ENCODE data around the gene SBSN. TPM values are rescaled to one million over a fixed set of nuclear protein-coding genes. Genes with fewer than 3 reads are reported as not detected.
"Not testable (repeated sequence)": the region's sequence is repeated elsewhere in the genome, so short reads cannot be mapped to it uniquely, and the experiment has no call there.

Gene SBSN
- total RNA-seq, 1 donor: 4.1 TPM

- H3K4me3 ChIP-seq (ENCODE audit: low read depth, low read length): no peak overlapping the region
- TF ChIP-seq, protein P1, sequence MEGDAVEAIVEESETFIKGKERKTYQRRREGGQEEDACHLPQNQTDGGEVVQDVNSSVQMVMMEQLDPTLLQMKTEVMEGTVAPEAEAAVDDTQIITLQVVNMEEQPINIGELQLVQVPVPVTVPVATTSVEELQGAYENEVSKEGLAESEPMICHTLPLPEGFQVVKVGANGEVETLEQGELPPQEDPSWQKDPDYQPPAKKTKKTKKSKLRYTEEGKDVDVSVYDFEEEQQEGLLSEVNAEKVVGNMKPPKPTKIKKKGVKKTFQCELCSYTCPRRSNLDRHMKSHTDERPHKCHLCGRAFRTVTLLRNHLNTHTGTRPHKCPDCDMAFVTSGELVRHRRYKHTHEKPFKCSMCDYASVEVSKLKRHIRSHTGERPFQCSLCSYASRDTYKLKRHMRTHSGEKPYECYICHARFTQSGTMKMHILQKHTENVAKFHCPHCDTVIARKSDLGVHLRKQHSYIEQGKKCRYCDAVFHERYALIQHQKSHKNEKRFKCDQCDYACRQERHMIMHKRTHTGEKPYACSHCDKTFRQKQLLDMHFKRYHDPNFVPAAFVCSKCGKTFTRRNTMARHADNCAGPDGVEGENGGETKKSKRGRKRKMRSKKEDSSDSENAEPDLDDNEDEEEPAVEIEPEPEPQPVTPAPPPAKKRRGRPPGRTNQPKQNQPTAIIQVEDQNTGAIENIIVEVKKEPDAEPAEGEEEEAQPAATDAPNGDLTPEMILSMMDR (IDR thresholded peaks at IDR 0.05; ENCODE audit: insufficient read depth, low read length): no peak
- DNase-seq (ENCODE audit: low read depth): no peak
Observed at GRCh38 chr19:35478794-35479677, 49.1 kb downstream of the SBSN start.

- H3K4me3 ChIP-seq (ENCODE audit: low read depth, low read length): no peak overlapping the region
- no peak for DNase-seq (ENCODE audit: low read depth)
- TF ChIP-seq, protein P1 (IDR thresholded peaks at IDR 0.05; ENCODE audit: insufficient read depth, low read length): no peak
Observed at GRCh38 chr19:35476149-35476548, 52.0 kb downstream of the SBSN start.

- DNase-seq (ENCODE audit: low read depth); H3K4me3 ChIP-seq (ENCODE audit: low read depth, low read length): not testable (repeated sequence)
Observed at GRCh38 chr19:35474594-35474993, 53.5 kb downstream of the SBSN start.

GRCh38 chr19:35474104-35474503 lies 54.0 kb downstream of the SBSN start:
- H3K4me3 ChIP-seq (ENCODE audit: low read depth, low read length): no peak overlapping the region
- TF ChIP-seq, protein P1 (IDR thresholded peaks at IDR 0.05; ENCODE audit: insufficient read depth, low read length): no peak
- DNase-seq (ENCODE audit: low read depth): no peak

Other genes with a start within 250 kb of the SBSN start
- gene HAMP, start 245.8 kb downstream of the SBSN start, total RNA-seq (ENCODE audit: low replicate concordance): not detected in 2 replicates
- gene MAG, start 236.2 kb downstream of the SBSN start, total RNA-seq (ENCODE audit: low replicate concordance): not detected in 2 replicates
- not detected in 2 replicates for gene CD22, start 199.1 kb downstream of the SBSN start, total RNA-seq (ENCODE audit: low replicate concordance)
- not detected in 2 replicates for gene FFAR1, start 180.4 kb downstream of the SBSN start, total RNA-seq (ENCODE audit: low replicate concordance)
- not detected in 2 replicates for gene FFAR3, start 169.9 kb downstream of the SBSN start, total RNA-seq (ENCODE audit: low replicate concordance)
- not detected in 2 replicates for gene GPR42, start 157.2 kb downstream of the SBSN start, total RNA-seq (ENCODE audit: low replicate concordance)
- not detected in 2 replicates for gene FFAR2, start 80.1 kb downstream of the SBSN start, total RNA-seq (ENCODE audit: low replicate concordance)
- not detected in 2 replicates for gene KRTDAP, start 37.8 kb downstream of the SBSN start, total RNA-seq (ENCODE audit: low replicate concordance)
- gene DMKN, start 14.7 kb downstream of the SBSN start, total RNA-seq (ENCODE audit: low replicate concordance): 11.4 and 63.0 TPM in 2 replicates
- gene GAPDHS, start 5.1 kb upstream of the SBSN start, total RNA-seq (ENCODE audit: low replicate concordance): not detected in 2 replicates
- 25.0 and 63.7 TPM in 2 replicates for gene TMEM147, start 17.3 kb upstream of the SBSN start, total RNA-seq (ENCODE audit: low replicate concordance)
- gene ATP4A, start 35.3 kb upstream of the SBSN start, total RNA-seq (ENCODE audit: low replicate concordance): not detected in 2 replicates
- gene PMIS2, start 57.9 kb upstream of the SBSN start, total RNA-seq (ENCODE audit: low replicate concordance): not detected in 2 replicates
- 5.7 and 9.9 TPM in 2 replicates for gene HAUS5, start 84.4 kb upstream of the SBSN start, total RNA-seq (ENCODE audit: low replicate concordance)
- gene RBM42, start 100.7 kb upstream of the SBSN start, total RNA-seq (ENCODE audit: low replicate concordance): 43.0 and 65.2 TPM in 2 replicates
- gene ETV2, start 113.4 kb upstream of the SBSN start, total RNA-seq (ENCODE audit: low replicate concordance): 0.81 and 1.6 TPM in 2 replicates
- gene COX6B1, start 120.0 kb upstream of the SBSN start, total RNA-seq (ENCODE audit: low replicate concordance): 104 and 327 TPM in 2 replicates
- not detected in 2 replicates for gene UPK1A, start 138.2 kb upstream of the SBSN start, total RNA-seq (ENCODE audit: low replicate concordance)
- not detected in 2 replicates for gene ZBTB32, start 176.2 kb upstream of the SBSN start, total RNA-seq (ENCODE audit: low replicate concordance)
- 6.8 and 14.9 TPM in 2 replicates for gene KMT2B, start 189.7 kb upstream of the SBSN start, total RNA-seq (ENCODE audit: low replicate concordance)
- gene IGFLR1, start 214.1 kb upstream of the SBSN start, total RNA-seq (ENCODE audit: low replicate concordance): 1.3 and 1.9 TPM in 2 replicates
- gene U2AF1L4, start 217.1 kb upstream of the SBSN start, total RNA-seq (ENCODE audit: low replicate concordance): 5.8 and 7.1 TPM in 2 replicates
- 14.7 and 19.5 TPM in 2 replicates for gene PSENEN, start 217.3 kb upstream of the SBSN start, total RNA-seq (ENCODE audit: low replicate concordance)
- 5.4 and 15.3 TPM in 2 replicates for gene LIN37, start 220.3 kb upstream of the SBSN start, total RNA-seq (ENCODE audit: low replicate concordance)
- 297 and 713 TPM in 2 replicates for gene HSPB6, start 228.7 kb upstream of the SBSN start, total RNA-seq (ENCODE audit: low replicate concordance)
- gene PROSER3, start 229.9 kb upstream of the SBSN start, total RNA-seq (ENCODE audit: low replicate concordance): 4.5 and 10.8 TPM in 2 replicates
- gene ARHGAP33, start 247.3 kb upstream of the SBSN start, total RNA-seq (ENCODE audit: low replicate concordance): 5.3 and 7.4 TPM in 2 replicates

Measured in fibroblast of the aortic adventitia (primary cell).